GM19023 (cell line): ENCODE data around the gene HECTD4.
"Not testable (repeated sequence)": the region's sequence is repeated elsewhere in the genome, so short reads cannot be mapped to it uniquely, and the experiment has no call there.

Source experiments
- ATAC-seq: cut with Tn5 transposase; IDR thresholded peaks from one replicate; pipeline ENCODE4 v1.9.1; 2021; ENCODE audit warnings: mild to moderate bottlenecking, moderate library complexity; ENCODE audit not compliant: unreplicated experiment

HECTD4 gene

GRCh38 chr12:112275836-112276235 is 106.4 kb downstream of the HECTD4 start:
- no peak for ATAC-seq

GRCh38 chr12:112275207-112275606 is 107.0 kb downstream of the HECTD4 start:
- no peak for ATAC-seq

DNA sequence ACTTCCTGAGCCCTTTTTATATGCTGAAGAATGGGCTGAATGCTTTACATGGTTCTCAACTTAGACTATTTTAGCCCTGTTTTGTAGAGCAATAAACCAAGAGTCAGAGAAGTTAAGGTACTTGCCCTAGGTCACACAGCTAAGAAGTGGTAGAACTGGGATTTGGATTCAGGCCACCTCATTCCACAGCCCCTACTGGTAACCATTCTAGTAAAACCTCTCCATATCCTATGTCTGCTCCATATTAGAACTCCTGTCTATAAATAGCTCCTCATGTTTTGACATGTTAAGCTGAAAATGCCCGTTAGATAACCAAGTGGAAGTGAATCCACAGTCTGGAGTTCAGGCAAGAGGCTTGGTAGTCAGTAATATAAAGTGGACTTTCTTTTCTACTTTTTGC is 111.6 kb downstream of the HECTD4 start:
- no peak for ATAC-seq

GRCh38 chr12:112266473-112266872 is 115.8 kb downstream of the HECTD4 start:
- ATAC-seq: no peak

- no peak for ATAC-seq
These were observed 120.7 kb downstream of the HECTD4 start for GRCh38 chr12:112261559-112261958.

DNA sequence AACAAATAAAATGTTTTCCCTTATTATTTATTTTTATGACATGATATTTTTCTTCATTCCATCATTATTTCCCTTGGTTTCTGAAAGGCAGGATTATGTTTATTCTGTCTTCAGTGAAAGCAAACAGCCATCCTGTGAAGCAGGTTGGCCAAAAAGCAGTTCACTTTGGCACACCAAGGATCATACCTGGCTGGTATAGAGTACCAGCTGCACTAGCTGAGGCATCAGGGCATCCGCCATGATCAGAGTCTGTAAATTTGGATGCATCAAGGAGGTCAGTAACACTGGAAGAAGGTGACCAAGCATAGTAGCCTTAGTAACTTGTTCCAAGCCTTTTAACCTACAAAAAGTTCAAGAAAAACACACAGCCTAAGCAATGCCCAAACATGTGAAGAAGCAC is 123.3 kb downstream of the HECTD4 start:
- no peak for ATAC-seq

DNA sequence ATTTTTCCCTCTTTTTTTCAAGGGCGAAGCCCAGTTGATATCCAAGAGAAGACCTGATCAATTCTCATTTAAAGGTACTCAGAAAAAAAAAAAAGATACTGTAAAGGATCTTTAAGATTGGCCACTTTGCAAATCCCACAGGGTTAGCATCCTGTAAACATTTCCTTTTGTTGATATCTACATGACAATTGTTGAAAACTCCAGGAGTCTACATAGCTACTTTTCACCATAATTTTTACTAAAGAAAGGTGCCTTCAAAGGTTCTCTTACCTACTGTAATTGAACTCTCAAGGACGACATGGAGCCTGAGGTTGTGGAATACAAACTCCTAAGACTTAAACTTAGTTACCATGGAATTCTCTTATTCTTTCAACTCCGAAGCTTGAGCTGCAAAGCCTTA is 125.5 kb downstream of the HECTD4 start:
- ATAC-seq: no peak

DNA sequence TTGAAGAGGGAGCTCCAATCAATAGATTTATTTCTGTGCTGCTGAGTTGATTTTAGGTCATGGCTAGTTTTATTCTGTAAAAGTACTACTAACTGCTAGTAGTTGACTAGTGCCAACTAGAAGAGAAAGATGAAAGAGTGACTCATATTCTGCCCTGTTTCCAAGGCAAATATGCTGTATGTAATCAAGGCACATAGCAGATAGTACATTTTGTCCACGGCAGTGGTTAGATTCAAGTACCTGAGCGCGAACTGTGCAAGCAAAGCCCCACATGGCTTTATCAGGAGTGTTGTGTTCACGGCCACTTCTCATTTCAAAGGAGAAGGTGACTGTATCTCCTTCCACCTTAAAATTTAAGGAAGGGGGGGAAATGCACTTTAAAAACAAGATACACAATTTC is 130.0 kb downstream of the HECTD4 start:
- ATAC-seq: no peak

- ATAC-seq: not testable (repeated sequence)
These were observed 137.3 kb downstream of the HECTD4 start for GRCh38 chr12:112244902-112245301.

DNA sequence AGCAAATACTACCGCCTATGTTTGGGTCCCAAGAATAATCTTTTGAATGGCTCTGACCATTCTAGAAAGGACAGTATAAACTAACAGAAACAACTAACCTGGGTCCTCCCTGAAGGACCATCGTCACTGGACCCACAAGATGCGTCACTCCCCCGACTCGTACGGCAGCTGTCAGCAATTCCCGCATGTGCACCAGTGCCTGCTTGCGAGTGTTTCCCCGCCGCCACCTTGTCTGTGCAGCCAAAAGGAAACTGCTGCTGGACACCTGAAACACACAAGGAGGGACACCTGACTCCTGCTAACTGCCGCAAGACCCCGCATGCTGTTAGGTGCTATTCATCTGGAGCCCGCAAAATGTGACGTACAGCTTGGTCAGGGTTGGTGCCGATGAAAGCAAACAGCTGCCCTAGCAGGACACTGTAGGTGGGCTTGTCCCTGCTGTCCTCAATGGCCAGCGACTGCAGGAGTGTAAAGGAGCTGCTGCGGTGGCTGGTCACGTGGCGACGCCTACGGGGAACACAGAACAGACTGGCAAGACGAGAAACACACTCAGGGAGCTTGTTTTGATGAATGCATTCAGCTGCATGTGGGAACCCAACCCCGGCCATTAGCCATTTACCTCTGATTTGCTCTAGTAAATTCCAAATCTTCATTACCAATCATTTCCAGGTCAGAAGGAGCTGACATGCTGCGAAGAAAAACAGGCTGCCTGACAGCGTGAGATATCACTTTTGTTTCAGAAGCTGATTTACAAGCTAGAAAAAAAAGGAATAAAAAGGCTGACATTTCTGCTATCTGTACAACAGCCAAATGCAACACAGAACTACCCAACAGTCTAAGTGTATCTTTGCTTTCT is 138.7 kb downstream of the HECTD4 start:
- no peak for ATAC-seq

- no peak for ATAC-seq
These were observed 141.1 kb downstream of the HECTD4 start for GRCh38 chr12:112241176-112241575.

- no peak for ATAC-seq
These were observed 142.3 kb downstream of the HECTD4 start for GRCh38 chr12:112239881-112240280.

- ATAC-seq: no peak
These were observed 143.2 kb downstream of the HECTD4 start for GRCh38 chr12:112239020-112239419.

GRCh38 chr12:112238441-112238840 is 143.8 kb downstream of the HECTD4 start:
- no peak for ATAC-seq

GRCh38 chr12:112236786-112237185 is 145.4 kb downstream of the HECTD4 start:
- ATAC-seq: no peak

- ATAC-seq: no peak
These were observed 145.8 kb downstream of the HECTD4 start for GRCh38 chr12:112236386-112236785.

GRCh38 chr12:112234303-112234702 is 147.9 kb downstream of the HECTD4 start:
- ATAC-seq: no peak

DNA sequence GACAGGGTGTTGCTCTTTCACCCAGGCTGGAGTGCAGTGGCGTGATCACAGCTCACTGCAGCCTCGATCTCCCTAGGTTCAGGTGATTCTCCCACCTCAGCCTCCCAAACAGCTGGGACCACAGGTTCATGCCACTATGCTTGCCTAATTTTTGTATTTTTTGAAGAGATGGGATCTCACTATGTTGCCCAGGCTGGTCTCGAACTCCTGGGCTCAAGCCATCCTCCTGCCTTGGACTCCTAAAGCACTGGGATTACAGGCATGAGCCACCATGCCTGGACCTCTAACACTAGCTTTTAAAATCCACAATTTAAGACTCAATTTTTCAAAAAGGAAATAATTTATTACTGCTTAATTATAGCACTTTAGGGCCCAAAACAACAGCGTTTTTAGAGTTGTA is 149.0 kb downstream of the HECTD4 start:
- no peak for ATAC-seq

GRCh38 chr12:112230136-112230535 is 152.1 kb downstream of the HECTD4 start:
- ATAC-seq: no peak

GRCh38 chr12:112226768-112227167 is 155.5 kb downstream of the HECTD4 start:
- no peak for ATAC-seq

GRCh38 chr12:112220628-112221027 is 161.6 kb downstream of the HECTD4 start:
- ATAC-seq: not testable (repeated sequence)

DNA sequence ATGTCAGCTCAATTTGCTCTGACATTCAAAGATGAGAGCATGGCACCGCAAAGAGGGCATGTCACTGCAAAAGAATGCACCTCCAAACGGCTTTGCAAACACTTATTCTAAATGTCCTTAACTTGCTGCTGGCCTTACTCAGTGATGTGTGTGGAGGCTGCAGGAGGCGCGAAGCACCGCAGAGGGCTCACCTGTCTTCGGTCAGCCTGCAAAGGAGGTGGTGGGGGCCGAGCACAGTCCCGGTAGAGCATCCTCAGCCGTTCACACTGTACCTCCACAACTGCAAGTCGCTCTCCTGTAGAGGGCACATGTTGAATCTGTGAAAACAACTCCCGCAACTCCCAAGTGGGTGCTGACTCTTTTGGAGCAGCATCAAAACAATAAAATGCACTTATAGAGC is 163.0 kb downstream of the HECTD4 start:
- ATAC-seq: no peak

GRCh38 chr12:112218150-112218549 is 164.1 kb downstream of the HECTD4 start:
- ATAC-seq: no peak
